PFSK-1 (cell line): ENCODE results near the gene KRT25.

ENCODE experiments used
- FOXP2 ChIP-seq: optimal IDR thresholded peaks from 2 replicates; pipeline ENCODE3; 2011; ENCODE audit warnings: borderline replicate concordance, control low read depth, inconsistent platforms; ENCODE audit not compliant: insufficient read depth; ENCODE audit errors: extremely low read length, extremely low read depth
- POLR2AphosphoS5 ChIP-seq: IDR thresholded peaks from 2 replicates; pipeline ENCODE4 v1.6.1; 2012; ENCODE audit warnings: low read depth, mild to moderate bottlenecking, control low read depth, low read length, moderate library complexity
- SIN3A ChIP-seq: IDR thresholded peaks from 2 replicates; pipeline ENCODE4 v1.6.1; 2012; ENCODE audit warnings: mild to moderate bottlenecking, low read length, moderate library complexity, borderline replicate concordance; ENCODE audit not compliant: insufficient read depth
- TAF1 ChIP-seq: IDR thresholded peaks from 2 replicates; pipeline ENCODE4 v1.6.1; 2012; ENCODE audit warnings: low read length, control low read depth, borderline replicate concordance; ENCODE audit not compliant: insufficient read depth
- TF ChIP-seq, protein P1 (sequence below), 2 experiments: IDR thresholded peaks; 2 replicates each; pipeline versions ENCODE4 v1.6.1 to v1.8.0; 2011 to 2012; ENCODE audit warnings: low read depth in 2 of 2, low read length in 2 of 2, control low read depth in 1 of 2, inconsistent platforms in 1 of 2, mild to moderate bottlenecking in 1 of 2, moderate library complexity in 1 of 2; ENCODE audit not compliant: insufficient read depth in 1 of 2

KRT25 gene

DNA sequence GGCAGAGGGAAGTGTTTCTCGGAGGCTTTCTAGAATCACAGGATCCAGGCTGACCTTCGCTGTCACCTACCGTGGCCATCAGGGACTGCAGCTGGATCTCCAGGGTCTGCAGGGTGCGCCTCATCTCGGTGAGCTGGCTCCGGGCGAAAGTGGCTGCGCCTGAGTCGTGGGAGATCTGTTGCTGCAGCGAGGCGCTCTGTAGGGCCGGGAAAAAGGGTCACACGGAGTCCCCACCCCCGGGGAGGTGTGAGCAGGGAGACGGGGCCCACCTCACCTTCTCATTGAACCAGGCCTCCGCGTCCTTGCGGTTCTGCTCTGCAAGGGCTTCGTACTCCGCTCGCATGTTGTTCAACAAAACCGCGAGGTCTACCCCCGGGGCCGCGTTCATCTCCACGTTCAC is 41.7 kb upstream of the KRT25 start:
- TF ChIP-seq, protein P1, sequence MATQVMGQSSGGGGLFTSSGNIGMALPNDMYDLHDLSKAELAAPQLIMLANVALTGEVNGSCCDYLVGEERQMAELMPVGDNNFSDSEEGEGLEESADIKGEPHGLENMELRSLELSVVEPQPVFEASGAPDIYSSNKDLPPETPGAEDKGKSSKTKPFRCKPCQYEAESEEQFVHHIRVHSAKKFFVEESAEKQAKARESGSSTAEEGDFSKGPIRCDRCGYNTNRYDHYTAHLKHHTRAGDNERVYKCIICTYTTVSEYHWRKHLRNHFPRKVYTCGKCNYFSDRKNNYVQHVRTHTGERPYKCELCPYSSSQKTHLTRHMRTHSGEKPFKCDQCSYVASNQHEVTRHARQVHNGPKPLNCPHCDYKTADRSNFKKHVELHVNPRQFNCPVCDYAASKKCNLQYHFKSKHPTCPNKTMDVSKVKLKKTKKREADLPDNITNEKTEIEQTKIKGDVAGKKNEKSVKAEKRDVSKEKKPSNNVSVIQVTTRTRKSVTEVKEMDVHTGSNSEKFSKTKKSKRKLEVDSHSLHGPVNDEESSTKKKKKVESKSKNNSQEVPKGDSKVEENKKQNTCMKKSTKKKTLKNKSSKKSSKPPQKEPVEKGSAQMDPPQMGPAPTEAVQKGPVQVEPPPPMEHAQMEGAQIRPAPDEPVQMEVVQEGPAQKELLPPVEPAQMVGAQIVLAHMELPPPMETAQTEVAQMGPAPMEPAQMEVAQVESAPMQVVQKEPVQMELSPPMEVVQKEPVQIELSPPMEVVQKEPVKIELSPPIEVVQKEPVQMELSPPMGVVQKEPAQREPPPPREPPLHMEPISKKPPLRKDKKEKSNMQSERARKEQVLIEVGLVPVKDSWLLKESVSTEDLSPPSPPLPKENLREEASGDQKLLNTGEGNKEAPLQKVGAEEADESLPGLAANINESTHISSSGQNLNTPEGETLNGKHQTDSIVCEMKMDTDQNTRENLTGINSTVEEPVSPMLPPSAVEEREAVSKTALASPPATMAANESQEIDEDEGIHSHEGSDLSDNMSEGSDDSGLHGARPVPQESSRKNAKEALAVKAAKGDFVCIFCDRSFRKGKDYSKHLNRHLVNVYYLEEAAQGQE (IDR thresholded peaks at IDR 0.05; ENCODE audit: insufficient read depth in 1 of 2, low read depth in 2 of 2, low read length in 2 of 2) = no peak
- no peak for TF ChIP-seq POLR2AphosphoS5
- TF ChIP-seq SIN3A = no peak
- TF ChIP-seq TAF1 = no peak
- no peak for TF ChIP-seq FOXP2

DNA sequence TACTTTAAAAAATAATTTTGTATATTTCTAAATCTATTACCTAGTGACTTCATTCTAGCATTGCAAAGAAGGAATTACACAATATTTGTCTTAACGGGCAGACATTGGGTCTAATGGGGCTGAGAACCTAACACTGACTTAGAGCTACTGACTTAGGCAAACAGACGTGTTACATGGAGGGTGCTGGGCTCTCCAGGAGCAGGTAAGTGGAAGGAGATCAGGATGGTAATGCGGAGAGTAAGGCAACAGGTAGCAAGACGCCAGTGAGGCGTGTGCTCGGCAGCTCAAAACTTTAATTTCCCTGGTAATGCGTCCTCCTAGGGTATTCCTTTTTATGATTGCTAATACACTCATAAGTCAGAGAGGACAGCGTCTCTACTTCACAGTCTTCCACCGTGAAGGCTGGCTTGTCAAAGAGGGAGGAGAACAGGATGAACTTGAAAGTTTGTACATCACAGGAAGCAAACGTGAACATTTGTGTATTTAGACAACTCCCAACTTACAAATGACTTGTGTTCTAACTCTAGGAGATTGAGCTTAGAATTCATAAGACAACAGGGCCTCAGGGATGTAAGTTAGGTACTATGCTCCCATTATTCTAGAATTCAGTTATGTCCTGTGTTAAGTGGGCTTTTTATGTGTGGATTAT is 40.0 kb upstream of the KRT25 start:
- TF ChIP-seq FOXP2 = no peak
- TF ChIP-seq POLR2AphosphoS5 = no peak
- TF ChIP-seq TAF1 = no peak
- no peak for TF ChIP-seq SIN3A
- TF ChIP-seq, protein P1 (IDR thresholded peaks at IDR 0.05; ENCODE audit: insufficient read depth in 1 of 2, low read depth in 2 of 2, low read length in 2 of 2) = no peak

DNA sequence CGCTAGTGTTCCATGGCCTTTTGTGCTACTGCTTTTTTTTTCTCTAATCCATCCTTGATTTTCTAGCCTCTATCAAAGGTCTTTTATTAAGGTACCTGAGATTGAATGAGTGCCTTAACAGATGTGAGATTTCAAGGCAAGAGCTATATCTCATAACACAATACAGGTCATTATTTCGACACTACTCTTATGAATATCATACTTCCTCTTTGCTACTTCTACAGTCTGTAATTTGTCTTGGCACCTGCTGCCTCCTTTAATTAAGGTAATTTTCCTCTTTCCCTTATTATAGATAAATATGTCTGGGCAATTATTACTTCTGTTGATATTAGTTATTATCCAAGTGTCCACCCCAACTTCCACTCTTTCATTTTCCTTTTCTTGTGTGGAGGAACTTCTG is 39.3 kb upstream of the KRT25 start:
- no peak for TF ChIP-seq POLR2AphosphoS5

DNA sequence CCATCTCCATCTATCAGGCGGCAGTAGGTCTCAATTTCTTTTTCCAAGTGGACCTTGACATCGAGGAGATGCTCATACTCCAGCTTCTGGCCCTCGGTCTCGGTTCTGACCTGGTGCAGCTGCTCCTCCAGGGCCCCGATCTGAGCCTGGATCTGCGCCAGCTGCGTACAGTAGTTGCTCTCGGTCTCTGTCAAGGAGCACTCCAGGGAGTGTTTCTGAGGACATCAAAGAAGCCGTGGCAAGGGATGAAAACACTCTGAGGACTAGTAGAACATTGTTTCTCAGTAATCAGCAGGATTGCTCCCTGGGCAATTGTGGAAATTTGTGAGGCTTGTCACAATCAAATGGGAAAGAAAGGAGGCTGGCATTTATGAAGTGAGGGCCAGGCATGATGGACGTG is 38.7 kb upstream of the KRT25 start:
- TF ChIP-seq TAF1 (no peak), FOXP2 (no peak), POLR2AphosphoS5 (no peak), SIN3A (no peak)
- TF ChIP-seq, protein P1 (IDR thresholded peaks at IDR 0.05; ENCODE audit: insufficient read depth in 1 of 2, low read depth in 2 of 2, low read length in 2 of 2) = no peak

DNA sequence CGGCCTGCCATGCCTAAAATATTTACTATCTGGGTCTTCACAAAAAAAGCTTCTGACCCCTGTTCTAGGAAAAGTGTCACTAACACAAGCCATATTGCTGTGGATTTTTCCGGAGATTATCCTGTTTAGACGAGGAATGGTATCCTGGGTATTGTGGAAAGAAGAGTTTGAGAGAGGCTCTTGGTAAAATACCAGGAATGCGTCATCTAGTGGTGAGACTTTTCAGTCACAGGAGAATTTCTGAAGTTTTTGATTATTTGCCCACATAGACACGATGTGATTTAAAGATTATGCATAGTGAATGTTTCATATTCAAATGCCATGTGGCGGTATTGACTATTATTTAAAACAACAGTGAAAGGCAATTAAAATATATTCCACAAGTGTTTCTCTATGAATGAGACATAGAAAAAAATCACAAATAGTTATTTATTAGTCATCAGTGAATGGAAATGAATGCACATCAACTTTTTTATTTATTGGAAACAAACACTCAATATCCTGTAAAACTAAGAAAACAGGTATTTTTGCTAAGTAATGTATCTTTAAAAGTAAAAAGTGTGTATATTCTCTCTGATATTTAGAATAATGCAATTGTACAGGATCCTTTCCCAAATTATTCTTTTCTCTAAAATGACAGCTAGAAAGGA is 36.8 kb upstream of the KRT25 start:
- TF ChIP-seq POLR2AphosphoS5 = no peak
- TF ChIP-seq FOXP2 = no peak
- TF ChIP-seq, protein P1 (IDR thresholded peaks at IDR 0.05; ENCODE audit: insufficient read depth in 1 of 2, low read depth in 2 of 2, low read length in 2 of 2) = no peak
- no peak for TF ChIP-seq SIN3A
- no peak for TF ChIP-seq TAF1
